ENCODE data around the gene POLR2I.

- no peak for TF ChIP-seq POLR2A (IDR thresholded peaks at IDR 0.05; ENCODE audit: low read depth, low read length)
- TF ChIP-seq POLR2AphosphoS5 (IDR thresholded peaks at IDR 0.05; ENCODE audit: low read depth, low read length), result no peak
- TF ChIP-seq TAF1 (IDR thresholded peaks at IDR 0.05; ENCODE audit: low read depth, low read length), result no peak
- no peak for TF ChIP-seq SPI1 (IDR thresholded peaks at IDR 0.05; ENCODE audit: low read depth, low read length)
- no peak; the same call in 1 of the 2 replicates for TF ChIP-seq POU2F2 (IDR thresholded peaks at IDR 0.05; ENCODE audit: low read depth, low read length)
- TF ChIP-seq PAX5 (IDR thresholded peaks at IDR 0.05; ENCODE audit: insufficient read depth, low read length, severe bottlenecking), result no peak
Measured at GRCh38 chr19:36113894-36114720, 568 bp downstream of the POLR2I start.

Data from GM12891 (cell line).